Bronchial epithelial cell (primary cell): ENCODE data around the gene CCDC187. TPM values are rescaled to one million over a fixed set of nuclear protein-coding genes. Genes with fewer than 3 reads are reported as not detected.

Source experiments
- DNase-seq: peaks from one replicate; pipeline ENCODE4 v3.0.0-alpha.2; 2010; ENCODE audit warnings: low read depth
- FAIRE-seq: peaks from 2 replicates; lab custom pipeline; 2011; peaks lifted over from hg19 to GRCh38; lab: Jason Lieb, UNC
- H3K27me3 ChIP-seq: 2 replicates; pipeline ENCODE4 v1.5.1; 2011; ENCODE audit warnings: low read length; ENCODE audit not compliant: control insufficient read depth, insufficient read depth
- H3K36me3 ChIP-seq: 2 replicates; pipeline ENCODE4 v1.5.1; 2011; ENCODE audit warnings: low read length; ENCODE audit not compliant: control insufficient read depth, insufficient read depth
- H3K4me3 ChIP-seq: 2 replicates; pipeline ENCODE4 v1.5.1; 2011; ENCODE audit warnings: mild to moderate bottlenecking, low read depth, low read length, control low read depth
- CTCF ChIP-seq: IDR thresholded peaks from 2 replicates; pipeline ENCODE4 v1.5.1; 2011; ENCODE audit warnings: mild to moderate bottlenecking, moderate library complexity, low read length, control low read depth, inconsistent platforms; ENCODE audit not compliant: insufficient read depth, severe bottlenecking
- total RNA-seq: library from RNA; depleted of rRNA; stranded (reverse); fragments of >200 nt; gene quantifications from 2 replicates; pipeline ENCODE4 v1.2.1, GENCODE V29; 2014

Gene CCDC187
- total RNA-seq, 1 donor from 2014 or later = not detected

DNA sequence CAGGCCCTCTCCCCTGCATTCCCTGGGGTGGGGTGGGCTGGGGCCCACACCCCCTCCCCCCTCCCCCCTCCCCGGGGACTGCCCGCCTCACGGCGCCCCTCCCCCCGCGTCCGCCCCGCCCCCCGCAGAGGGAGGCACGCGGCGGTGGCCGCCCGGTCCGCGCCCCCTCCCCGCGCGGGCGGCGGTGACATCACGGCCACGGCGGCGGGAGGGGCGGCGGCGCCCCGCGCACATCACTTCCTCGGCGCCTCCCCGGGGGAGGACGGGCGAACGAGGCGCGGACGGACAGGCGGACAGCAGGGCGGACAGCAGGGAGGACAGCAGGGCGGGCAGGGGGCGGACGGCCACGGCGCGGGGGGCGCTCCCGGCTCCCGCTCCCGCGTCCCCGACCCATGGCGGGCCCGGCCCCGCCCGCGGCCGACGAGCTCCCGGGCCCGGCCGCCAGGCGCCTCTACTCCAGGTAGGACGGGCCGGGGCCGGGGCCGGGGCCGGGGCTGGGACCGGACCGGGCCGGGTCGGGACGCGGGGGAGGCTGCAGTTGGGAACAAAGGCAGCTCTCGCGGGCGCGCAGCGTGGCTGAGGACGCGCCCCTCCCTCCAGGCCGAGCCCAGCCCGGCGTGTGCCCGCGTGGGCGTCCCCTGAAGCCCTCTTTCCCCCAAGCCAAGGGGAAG is 23.5 kb upstream of the CCDC187 start, which contains the start of gene GPSM1:
TSS of gene GPSM1 (plus strand) at position 236 of the 671 bp plus-strand sequence. CDS start at position 393, 157 bp downstream.
- Histone ChIP-seq H3K4me3 (peak within 1 kb of the TSS; percentile 54), H3K36me3 (no peaks in the 10 kb centered on the region), H3K27me3 (peaks cover 2% of the 10 kb centered on the region)
- TF ChIP-seq CTCF = no peak
- DNase-seq = no peak
- FAIRE-seq = no peak

GRCh38 chr9:136326761-136327303 is 22.9 kb upstream of the CCDC187 start:
- H3K4me3 ChIP-seq = no peak overlapping the region

GRCh38 chr9:136326061-136326760 is 22.3 kb upstream of the CCDC187 start:
- DNase-seq (no peak), FAIRE-seq (no peak)
- Histone ChIP-seq H3K36me3 (no peaks in the 10 kb centered on the region), H3K4me3 (no peak overlapping the region), H3K27me3 (peaks cover 2% of the 10 kb centered on the region)
- TF ChIP-seq CTCF = no peak

More at GRCh38 chr9:136326761-136327303, 22.9 kb upstream of the CCDC187 start:
- DNase-seq = no peak
- Histone ChIP-seq H3K27me3 (peaks cover 2% of the 10 kb centered on the region), H3K36me3 (no peaks in the 10 kb centered on the region)
- no peak for TF ChIP-seq CTCF
- no peak for FAIRE-seq

DNA sequence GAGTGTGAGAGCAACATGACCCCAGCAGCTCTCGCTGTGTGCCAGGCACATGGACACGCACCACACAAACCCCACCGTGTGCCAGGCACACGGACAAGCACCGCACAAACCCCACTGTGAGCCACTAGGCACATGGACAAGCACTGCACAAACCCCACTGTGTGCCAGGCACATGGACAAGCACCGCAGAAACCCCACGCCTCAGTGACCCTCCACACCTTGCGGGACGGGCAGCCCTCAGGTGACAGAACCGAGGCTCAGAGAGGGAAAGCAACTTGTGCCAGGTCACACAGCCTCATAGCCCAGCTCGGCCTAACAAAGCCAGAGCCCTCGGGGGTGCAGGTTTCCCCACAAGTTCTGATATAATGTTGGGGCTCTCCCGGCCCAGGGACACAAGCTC is 21.5 kb upstream of the CCDC187 start:
- FAIRE-seq = no peak
- no peak for TF ChIP-seq CTCF
- Histone ChIP-seq H3K36me3 (no peaks in the 10 kb centered on the region), H3K27me3 (peaks cover 2% of the 10 kb centered on the region), H3K4me3 (no peak overlapping the region)
- no peak for DNase-seq

DNA sequence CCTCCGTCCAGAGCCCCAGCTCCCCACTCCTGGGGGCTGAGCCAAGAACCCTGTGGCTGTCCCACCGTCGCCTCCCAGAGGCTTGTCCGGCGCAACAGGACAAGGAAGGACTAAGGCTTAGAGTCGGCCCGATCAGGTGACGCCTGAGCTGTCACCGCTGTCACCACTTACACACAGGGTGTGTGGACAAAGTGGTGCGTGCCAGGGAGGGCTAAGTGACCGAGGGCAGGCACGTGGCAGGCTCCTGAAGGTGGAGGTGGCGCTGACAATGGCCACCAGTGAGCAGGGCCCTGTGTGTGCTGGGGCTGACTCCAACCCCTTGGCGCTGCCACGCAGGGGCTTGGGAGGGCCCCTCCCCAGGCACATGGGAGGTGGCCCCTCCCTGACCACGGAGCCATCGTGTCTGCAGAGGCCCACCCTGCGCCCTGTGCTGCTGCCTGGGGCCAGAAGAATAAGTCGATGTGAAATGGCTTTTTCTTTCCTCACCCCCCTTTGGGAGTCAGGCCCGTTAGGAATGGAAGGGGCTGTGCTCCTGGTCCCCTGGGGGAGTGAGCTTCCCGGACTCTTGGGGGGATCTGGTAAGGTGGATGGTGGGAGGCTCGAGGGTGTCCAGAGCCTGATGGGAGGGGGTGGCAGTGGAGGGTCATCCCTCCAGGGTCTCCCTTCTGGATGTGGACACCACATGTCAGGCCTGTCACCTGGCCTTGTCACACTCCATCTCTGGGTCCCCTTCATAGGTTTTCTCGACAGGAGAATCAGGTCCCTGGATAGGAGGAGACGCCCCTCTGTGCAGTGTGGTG is 20.8 kb upstream of the CCDC187 start:
- no peak overlapping the region for H3K4me3 ChIP-seq
- no peak for FAIRE-seq
- no peak for DNase-seq

More for the DNA sequence above, 20.8 kb upstream of the CCDC187 start:
- no peak for TF ChIP-seq CTCF
- H3K36me3 ChIP-seq = no peaks in the 10 kb centered on the region
- H3K27me3 ChIP-seq = peaks cover 2% of the 10 kb centered on the region
